ENCODE results near the gene HYLS1.

- TF ChIP-seq CTCF (conservative IDR thresholded peaks at IDR 0.05) (no peak), ZFX (IDR thresholded peaks at IDR 0.05) (no peak)
Measured at GRCh38 chr11:125940145-125940544, 52.7 kb downstream of the HYLS1 start.

Measured in C4-2B (cell line).